ENCODE data around the gene ADAM15.
A peak's percentile ranks its signal among the peaks of the same experiment; 100 is the strongest.

- TF ChIP-seq POLR2AphosphoS5 (IDR thresholded peaks at IDR 0.05) = no peak
- peak; percentile 86 to 99 (median 96) for TF ChIP-seq CTCF (IDR thresholded peaks at IDR 0.05)
These were observed 35.1 kb downstream of the ADAM15 start for GRCh38 chr1:155086128-155086741.
